Chondrocyte (in vitro differentiated cells): ENCODE data around the gene SPDYE16. TPM values are rescaled to one million over a fixed set of nuclear protein-coding genes. Genes with fewer than 3 reads are reported as not detected.
"Not testable (repeated sequence)": the region's sequence is repeated elsewhere in the genome, so short reads cannot be mapped to it uniquely, and the experiment has no call there.

ENCODE experiments used
- DNase-seq: peaks from one replicate; pipeline ENCODE4 v3.0.0; 2021; ENCODE audit warnings: mixed read lengths, low spot score
- H3K27ac Mint-ChIP-seq: one replicate; pipeline ENCODE4 v1.8.0; 2021; ENCODE audit warnings: mild to moderate bottlenecking, moderate library complexity, mixed read lengths; ENCODE audit not compliant: unreplicated experiment
- H3K27me3 Mint-ChIP-seq: 2 replicates; pipeline ENCODE4 v1.8.0; 2021; ENCODE audit warnings: low read depth, mixed read lengths
- H3K36me3 Mint-ChIP-seq: 2 replicates; pipeline ENCODE4 v1.8.0; 2021; ENCODE audit warnings: low read depth, mixed read lengths
- H3K4me1 Mint-ChIP-seq: 2 replicates; pipeline ENCODE4 v1.8.0; 2021; ENCODE audit warnings: low read depth, mild to moderate bottlenecking, mixed read lengths
- H3K4me3 Mint-ChIP-seq: one replicate; pipeline ENCODE4 v1.8.0; 2021; ENCODE audit warnings: mild to moderate bottlenecking, moderate library complexity, mixed read lengths; ENCODE audit not compliant: unreplicated experiment
- H3K9me3 Mint-ChIP-seq: 2 replicates; pipeline ENCODE4 v1.8.0; 2021; ENCODE audit warnings: low read depth, mixed read lengths
- total RNA-seq: library from RNA; stranded (reverse); gene quantifications from 3 replicates; pipeline ENCODE4 v1.2.1, GENCODE V29; 2021

Gene SPDYE16
- total RNA-seq, 1 donor from 2014 or later = not detected

- H3K9me3 Mint-ChIP-seq, H3K36me3 Mint-ChIP-seq, H3K4me3 Mint-ChIP-seq, DNase-seq, H3K27me3 Mint-ChIP-seq: not testable (repeated sequence)
- Mint-ChIP-seq H3K27ac (peak overlapping the region; percentile 41), H3K4me1 (peaks cover 18% of the 10 kb centered on the region)
Observed at GRCh38 chr7:76570324-76570775, 27.3 kb upstream of the SPDYE16 start.

DNA sequence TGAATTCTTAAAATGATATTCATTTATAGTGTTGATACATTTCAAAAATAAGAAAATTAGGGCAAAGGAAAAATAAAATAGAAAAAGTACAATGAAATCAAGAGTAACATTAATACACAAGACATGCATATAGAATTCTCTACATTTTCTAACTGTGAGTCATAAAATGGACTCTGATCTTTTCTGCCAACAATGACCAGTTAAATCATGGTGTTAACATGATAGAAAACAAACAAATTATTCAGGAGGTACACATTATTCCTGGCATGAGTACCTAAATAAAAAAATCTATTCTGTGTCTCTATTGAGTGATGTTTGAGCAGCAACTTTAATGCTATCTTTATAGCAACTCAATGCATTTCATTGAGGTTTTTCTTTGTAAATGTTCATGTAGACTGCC, 25.6 kb upstream of the SPDYE16 start:
- H3K36me3 Mint-ChIP-seq, DNase-seq, H3K9me3 Mint-ChIP-seq, H3K4me3 Mint-ChIP-seq, H3K27me3 Mint-ChIP-seq: not testable (repeated sequence)
- H3K27ac Mint-ChIP-seq = peak overlapping the region; percentile 54
- H3K4me1 Mint-ChIP-seq = peaks cover 15% of the 10 kb centered on the region

GRCh38 chr7:76567753-76568152, 24.7 kb upstream of the SPDYE16 start:
- not testable (repeated sequence) for H3K9me3 Mint-ChIP-seq, DNase-seq, H3K4me3 Mint-ChIP-seq, H3K36me3 Mint-ChIP-seq, H3K27me3 Mint-ChIP-seq, H3K27ac Mint-ChIP-seq
- H3K4me1 Mint-ChIP-seq = peaks cover 15% of the 10 kb centered on the region

GRCh38 chr7:76567311-76567710, 24.2 kb upstream of the SPDYE16 start:
- not testable (repeated sequence) for DNase-seq, H3K4me3 Mint-ChIP-seq, H3K9me3 Mint-ChIP-seq, H3K27ac Mint-ChIP-seq, H3K27me3 Mint-ChIP-seq, H3K36me3 Mint-ChIP-seq
- H3K4me1 Mint-ChIP-seq = peaks cover 11% of the 10 kb centered on the region

- not testable (repeated sequence) for DNase-seq, H3K4me3 Mint-ChIP-seq, H3K27ac Mint-ChIP-seq, H3K36me3 Mint-ChIP-seq, H3K4me1 Mint-ChIP-seq, H3K9me3 Mint-ChIP-seq, H3K27me3 Mint-ChIP-seq
Observed at GRCh38 chr7:76565001-76565400, 21.9 kb upstream of the SPDYE16 start.

GRCh38 chr7:76561342-76561741, 18.2 kb upstream of the SPDYE16 start:
- DNase-seq, H3K4me1 Mint-ChIP-seq, H3K27me3 Mint-ChIP-seq, H3K27ac Mint-ChIP-seq, H3K36me3 Mint-ChIP-seq, H3K9me3 Mint-ChIP-seq, H3K4me3 Mint-ChIP-seq: not testable (repeated sequence)

DNA sequence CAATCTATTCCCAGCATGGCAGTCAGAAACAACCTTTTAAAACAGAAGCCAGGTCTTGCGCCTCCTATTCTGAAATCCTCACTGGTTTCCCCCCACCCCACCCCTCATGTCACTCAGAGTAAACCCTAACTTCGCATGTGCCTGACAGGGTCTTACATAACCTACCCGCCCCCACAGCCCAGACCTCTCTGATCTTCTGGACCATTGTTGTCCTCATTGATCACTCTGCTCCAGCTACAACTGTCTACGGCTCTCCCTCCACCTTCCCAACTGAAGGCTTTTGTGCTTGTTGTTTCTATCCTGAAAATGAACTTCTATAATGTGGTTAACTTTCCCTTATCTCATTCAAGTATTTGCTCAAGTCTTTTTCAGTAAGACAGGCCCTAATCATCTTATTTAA, 17.1 kb upstream of the SPDYE16 start:
- H3K4me1 Mint-ChIP-seq, H3K27ac Mint-ChIP-seq, DNase-seq, H3K27me3 Mint-ChIP-seq, H3K9me3 Mint-ChIP-seq, H3K4me3 Mint-ChIP-seq: not testable (repeated sequence)
- H3K36me3 Mint-ChIP-seq = peaks cover 11% of the 10 kb centered on the region

GRCh38 chr7:76559685-76560084, 16.6 kb upstream of the SPDYE16 start:
- H3K4me1 Mint-ChIP-seq, H3K9me3 Mint-ChIP-seq, DNase-seq, H3K27me3 Mint-ChIP-seq, H3K4me3 Mint-ChIP-seq: not testable (repeated sequence)
- H3K36me3 Mint-ChIP-seq = peaks cover 13% of the 10 kb centered on the region
- peak overlapping the region; percentile 3 for H3K27ac Mint-ChIP-seq

DNA sequence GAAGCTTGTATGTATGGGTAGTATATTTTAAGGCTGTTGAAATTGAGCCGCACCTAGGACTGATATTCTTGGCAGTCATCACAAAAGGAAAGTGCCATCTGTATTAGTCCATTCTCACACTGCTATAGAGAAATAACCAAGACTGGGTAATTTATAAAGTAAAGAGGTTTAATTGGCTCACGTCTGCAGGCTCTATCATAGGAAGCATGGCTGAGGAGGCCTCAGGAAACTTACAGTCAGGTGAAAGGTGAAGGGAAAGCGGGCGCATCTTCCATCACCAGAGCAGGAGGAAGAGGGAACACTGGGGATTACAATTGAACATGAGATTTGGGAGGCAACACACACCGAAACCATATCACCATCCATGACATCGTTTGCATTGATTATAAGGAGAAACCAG, 8.9 kb upstream of the SPDYE16 start:
- not testable (repeated sequence) for H3K9me3 Mint-ChIP-seq, H3K4me3 Mint-ChIP-seq
- peaks cover 20% of the 10 kb centered on the region for H3K4me1 Mint-ChIP-seq

DNA sequence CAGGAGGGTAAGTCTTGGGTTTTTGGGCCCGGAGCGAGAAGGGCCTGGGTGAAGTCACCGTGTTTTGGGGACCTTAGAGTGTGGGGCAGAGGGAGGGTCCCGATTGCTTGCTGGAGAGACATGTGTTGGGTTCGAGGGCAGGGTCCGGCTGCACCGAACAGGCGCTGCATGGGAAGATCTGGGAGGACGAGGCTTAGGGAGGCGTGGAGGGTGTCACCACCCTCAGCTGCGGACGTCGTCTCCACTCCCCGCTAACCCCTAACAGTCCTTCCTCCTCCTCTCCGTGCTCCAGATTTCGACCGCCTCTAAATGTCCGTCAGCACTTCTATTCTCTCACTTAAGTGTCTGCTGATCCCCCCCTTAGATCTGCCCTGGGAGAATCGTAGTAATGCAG, 6.8 kb upstream of the SPDYE16 start:
- H3K4me1 Mint-ChIP-seq = peaks cover 20% of the 10 kb centered on the region
- H3K36me3 Mint-ChIP-seq, DNase-seq, H3K9me3 Mint-ChIP-seq, H3K27me3 Mint-ChIP-seq: not testable (repeated sequence)
- peak overlapping the region; percentile 92 for H3K4me3 Mint-ChIP-seq
- H3K27ac Mint-ChIP-seq = peak overlapping the region; percentile 85

More for the DNA sequence above, 8.9 kb upstream of the SPDYE16 start:
- not testable (repeated sequence) for H3K27ac Mint-ChIP-seq, H3K27me3 Mint-ChIP-seq, H3K36me3 Mint-ChIP-seq, DNase-seq
